Astrocyte (in vitro differentiated cells and primary cell): Measurements from ENCODE around the gene SMAD3. TPM values are rescaled to one million over a fixed set of nuclear protein-coding genes. Genes with fewer than 3 reads are reported as not detected.
A peak's percentile ranks its signal among the peaks of the same experiment; 100 is the strongest.

Experiments used
- DNase-seq: peaks from one replicate; pipeline ENCODE4 v3.0.0-alpha.2; 2010; ENCODE audit warnings: low read depth
- FAIRE-seq: peaks from 2 replicates; lab custom pipeline; 2011; peaks lifted over from hg19 to GRCh38; lab: Jason Lieb, UNC
- H2AFZ ChIP-seq: 2 replicates; pipeline ENCODE4 v1.6.0; 2012; ENCODE audit warnings: low read depth, low read length, inconsistent platforms
- H3K27ac ChIP-seq: 2 replicates; pipeline ENCODE4 v1.5.1; 2011; ENCODE audit warnings: low read depth, low read length, inconsistent platforms
- H3K27me3 ChIP-seq: 2 replicates; pipeline ENCODE4 v1.6.0; 2011; ENCODE audit warnings: low read length, inconsistent platforms; ENCODE audit not compliant: insufficient read depth
- H3K36me3 ChIP-seq: 2 replicates; pipeline ENCODE4 v1.5.1; 2011; ENCODE audit warnings: low read length, inconsistent platforms; ENCODE audit not compliant: insufficient read depth
- H3K4me1 ChIP-seq: 2 replicates; pipeline ENCODE4 v1.5.1; 2011; ENCODE audit warnings: low read length, inconsistent platforms; ENCODE audit not compliant: insufficient read depth
- H3K4me2 ChIP-seq: 2 replicates; pipeline ENCODE4 v1.6.0; 2012; ENCODE audit warnings: low read length, inconsistent platforms
- H3K4me3 ChIP-seq: 2 replicates; pipeline ENCODE4 v1.5.1; 2011; ENCODE audit warnings: low read depth, mild to moderate bottlenecking, low read length, inconsistent platforms; ENCODE audit not compliant: insufficient read depth
- H3K79me2 ChIP-seq: 2 replicates; pipeline ENCODE4 v1.6.0; 2012; ENCODE audit warnings: mild to moderate bottlenecking, low read length, inconsistent platforms; ENCODE audit not compliant: insufficient read depth
- H3K9ac ChIP-seq: 2 replicates; pipeline ENCODE4 v1.6.0; 2012; ENCODE audit warnings: mild to moderate bottlenecking, low read length, inconsistent platforms
- H3K9me3 ChIP-seq: 2 replicates; pipeline ENCODE4 v1.5.1; 2012; ENCODE audit warnings: low read depth, mild to moderate bottlenecking, low read length, inconsistent platforms; ENCODE audit not compliant: insufficient read depth
- H4K20me1 ChIP-seq: 2 replicates; pipeline ENCODE4 v1.6.0; 2012; ENCODE audit warnings: low read length, inconsistent platforms; ENCODE audit not compliant: insufficient read depth
- H3K27ac Mint-ChIP-seq: one replicate; pipeline ENCODE4 v1.8.0; 2021; ENCODE audit warnings: mild to moderate bottlenecking, mixed read lengths; ENCODE audit not compliant: unreplicated experiment
- H3K27me3 Mint-ChIP-seq: one replicate; pipeline ENCODE4 v1.8.0; 2021; ENCODE audit warnings: low read depth, mixed read lengths; ENCODE audit not compliant: unreplicated experiment
- H3K36me3 Mint-ChIP-seq: one replicate; pipeline ENCODE4 v1.8.0; 2021; ENCODE audit warnings: low read depth, mixed read lengths; ENCODE audit not compliant: unreplicated experiment
- H3K4me1 Mint-ChIP-seq: one replicate; pipeline ENCODE4 v1.8.0; 2021; ENCODE audit warnings: low read depth, mixed read lengths; ENCODE audit not compliant: unreplicated experiment
- H3K4me3 Mint-ChIP-seq: one replicate; pipeline ENCODE4 v1.8.0; 2021; ENCODE audit warnings: mild to moderate bottlenecking, moderate library complexity, mixed read lengths; ENCODE audit not compliant: unreplicated experiment
- H3K9me3 Mint-ChIP-seq: one replicate; pipeline ENCODE4 v1.8.0; 2021; ENCODE audit warnings: mild to moderate bottlenecking, mixed read lengths; ENCODE audit not compliant: unreplicated experiment
- EZH2 ChIP-seq: IDR thresholded peaks from 2 replicates; pipeline ENCODE4 v1.6.1; 2012; ENCODE audit warnings: mild to moderate bottlenecking, low read length, inconsistent platforms; ENCODE audit not compliant: insufficient read depth
- total RNA-seq: library from RNA; stranded (reverse); gene quantifications from 2 replicates; pipeline ENCODE4 v1.2.1, GENCODE V29; 2021
- TF ChIP-seq, protein P1 (sequence below): IDR thresholded peaks from 2 replicates; pipeline ENCODE4 v1.5.1; 2011; ENCODE audit warnings: low read depth, mild to moderate bottlenecking, inconsistent platforms, low read length, moderate library complexity; ENCODE audit not compliant: insufficient read depth

SMAD3 gene
- total RNA-seq, 1 donor from 2014 or later: 78.0 TPM

GRCh38 chr15:67080118-67080899 lies 14.9 kb downstream of the SMAD3 start:
- peaks cover 2% of the 10 kb centered on the region for H3K9me3 Mint-ChIP-seq
- peak overlapping the region; percentile 77 for H3K27ac Mint-ChIP-seq
- FAIRE-seq (no peak), DNase-seq (peak; percentile 94)
- H3K9ac ChIP-seq: peak overlapping the region; percentile 54
- H3K4me3 Mint-ChIP-seq: peak overlapping the region; percentile 47
- H3K4me3 ChIP-seq: no peak overlapping the region
- H2AFZ ChIP-seq: no peak overlapping the region
- H3K4me2 ChIP-seq: peak overlapping the region; percentile 74
- no peak for TF ChIP-seq EZH2
- TF ChIP-seq, protein P1, sequence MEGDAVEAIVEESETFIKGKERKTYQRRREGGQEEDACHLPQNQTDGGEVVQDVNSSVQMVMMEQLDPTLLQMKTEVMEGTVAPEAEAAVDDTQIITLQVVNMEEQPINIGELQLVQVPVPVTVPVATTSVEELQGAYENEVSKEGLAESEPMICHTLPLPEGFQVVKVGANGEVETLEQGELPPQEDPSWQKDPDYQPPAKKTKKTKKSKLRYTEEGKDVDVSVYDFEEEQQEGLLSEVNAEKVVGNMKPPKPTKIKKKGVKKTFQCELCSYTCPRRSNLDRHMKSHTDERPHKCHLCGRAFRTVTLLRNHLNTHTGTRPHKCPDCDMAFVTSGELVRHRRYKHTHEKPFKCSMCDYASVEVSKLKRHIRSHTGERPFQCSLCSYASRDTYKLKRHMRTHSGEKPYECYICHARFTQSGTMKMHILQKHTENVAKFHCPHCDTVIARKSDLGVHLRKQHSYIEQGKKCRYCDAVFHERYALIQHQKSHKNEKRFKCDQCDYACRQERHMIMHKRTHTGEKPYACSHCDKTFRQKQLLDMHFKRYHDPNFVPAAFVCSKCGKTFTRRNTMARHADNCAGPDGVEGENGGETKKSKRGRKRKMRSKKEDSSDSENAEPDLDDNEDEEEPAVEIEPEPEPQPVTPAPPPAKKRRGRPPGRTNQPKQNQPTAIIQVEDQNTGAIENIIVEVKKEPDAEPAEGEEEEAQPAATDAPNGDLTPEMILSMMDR: no peak
- H3K27me3 Mint-ChIP-seq: no peaks in the 10 kb centered on the region
- peak overlapping the region; percentile 80 for H3K27ac ChIP-seq
- H3K4me1 ChIP-seq: peaks cover 73% of the 10 kb centered on the region
- peaks cover 3% of the 10 kb centered on the region for H3K36me3 ChIP-seq
- H3K36me3 Mint-ChIP-seq: peaks cover 25% of the 10 kb centered on the region
- H3K79me2 ChIP-seq: peaks cover 92% of the 10 kb centered on the region
- H4K20me1 ChIP-seq: peaks cover 84% of the 10 kb centered on the region
- no peaks in the 10 kb centered on the region for H3K9me3 ChIP-seq
- no peaks in the 10 kb centered on the region for H3K27me3 ChIP-seq
- peaks cover 70% of the 10 kb centered on the region for H3K4me1 Mint-ChIP-seq

- H3K79me2 ChIP-seq: peaks cover 92% of the 10 kb centered on the region
- peak overlapping the region; percentile 54 for H3K9ac ChIP-seq
- H3K27me3 ChIP-seq: no peaks in the 10 kb centered on the region
- TF ChIP-seq, protein P1: peak; percentile 15
- TF ChIP-seq EZH2: no peak
- H3K4me1 Mint-ChIP-seq: peaks cover 71% of the 10 kb centered on the region
- H3K27ac ChIP-seq: peak overlapping the region; percentile 80
- FAIRE-seq: no peak
- H3K36me3 Mint-ChIP-seq: peaks cover 25% of the 10 kb centered on the region
- H3K4me3 ChIP-seq: no peak overlapping the region
- H3K9me3 ChIP-seq: no peaks in the 10 kb centered on the region
- H3K9me3 Mint-ChIP-seq: peaks cover 2% of the 10 kb centered on the region
- peaks cover 73% of the 10 kb centered on the region for H3K4me1 ChIP-seq
- H4K20me1 ChIP-seq: peaks cover 89% of the 10 kb centered on the region
- H3K4me2 ChIP-seq: peak overlapping the region; percentile 74
- H3K27ac Mint-ChIP-seq: peak overlapping the region; percentile 77
- no peak overlapping the region for H2AFZ ChIP-seq
- H3K27me3 Mint-ChIP-seq: no peaks in the 10 kb centered on the region
- DNase-seq: peak; percentile 90
- H3K36me3 ChIP-seq: peaks cover 3% of the 10 kb centered on the region
- no peak overlapping the region for H3K4me3 Mint-ChIP-seq
Measured at GRCh38 chr15:67080900-67081431, 15.6 kb downstream of the SMAD3 start.
